Measurements from ENCODE around the gene HS6ST2. TPM values are rescaled to one million over a fixed set of nuclear protein-coding genes. Genes with fewer than 3 reads are reported as not detected.

The HS6ST2 gene
- total RNA-seq, 1 experiment from 2014 or later = 7.4 TPM

DNA sequence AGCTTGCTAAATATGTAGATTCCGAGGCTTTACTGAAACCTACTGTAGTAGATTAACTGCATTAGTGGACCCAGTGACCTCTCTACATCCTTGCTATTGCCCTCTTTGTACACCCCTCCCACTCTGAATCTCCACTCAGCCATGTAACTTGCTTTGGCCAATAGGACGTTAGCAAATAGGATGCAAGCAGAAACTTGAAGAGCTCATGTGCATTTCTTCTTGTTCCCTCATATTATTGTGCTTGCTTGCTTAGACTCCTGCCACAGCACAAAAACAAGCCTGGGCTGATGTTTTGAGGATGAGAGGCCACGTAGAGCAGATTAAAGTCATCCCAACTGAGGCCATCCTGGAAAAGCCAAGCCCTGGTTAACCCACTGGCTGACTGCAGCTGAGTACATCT lies 147.9 kb downstream of the HS6ST2 start:
- intact Hi-C loops (cut with micrococcal nuclease) = no loop called here
- no peaks in the 10 kb centered on the region for H3K4me1 ChIP-seq (ENCODE audit: insufficient read depth, low read length)
- POLR2A ChIA-PET (ENCODE audit: unreplicated experiment) = no interaction called here

DNA sequence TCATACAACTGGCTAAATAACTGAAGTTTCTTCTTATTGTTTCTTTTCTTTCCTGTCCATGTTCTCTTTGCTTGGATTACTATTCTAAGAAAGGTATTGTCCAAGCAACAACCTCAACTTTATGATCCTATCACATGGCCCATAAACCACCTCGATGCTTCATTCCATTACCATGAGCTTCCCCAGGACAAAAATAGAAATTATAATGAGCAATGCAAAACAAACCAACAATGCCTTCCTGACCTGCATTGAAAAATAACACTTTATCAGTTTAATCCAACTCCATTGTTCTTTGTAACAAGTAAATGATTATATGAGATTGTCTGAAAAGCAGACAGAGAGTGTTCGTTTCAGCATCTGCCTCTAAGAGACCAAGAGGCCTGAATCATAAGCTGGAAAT lies 148.8 kb downstream of the HS6ST2 start:
- no peaks in the 10 kb centered on the region for H3K36me3 ChIP-seq (ENCODE audit: low read depth, low read length)
- no peak overlapping the region for H3K9ac ChIP-seq (ENCODE audit: low read length)
- H3K9me3 ChIP-seq (ENCODE audit: low read length) = no peaks in the 10 kb centered on the region
- H3K27ac ChIP-seq (ENCODE audit: low read length) = no peak overlapping the region
- TF ChIP-seq EZH2 (IDR thresholded peaks at IDR 0.05; ENCODE audit: low read length, unreplicated experiment) (no peak), EZH2phosphoT487 (IDR thresholded peaks at IDR 0.05; ENCODE audit: borderline replicate concordance, low read length) (no peak)
- TF ChIP-seq, protein P1, sequence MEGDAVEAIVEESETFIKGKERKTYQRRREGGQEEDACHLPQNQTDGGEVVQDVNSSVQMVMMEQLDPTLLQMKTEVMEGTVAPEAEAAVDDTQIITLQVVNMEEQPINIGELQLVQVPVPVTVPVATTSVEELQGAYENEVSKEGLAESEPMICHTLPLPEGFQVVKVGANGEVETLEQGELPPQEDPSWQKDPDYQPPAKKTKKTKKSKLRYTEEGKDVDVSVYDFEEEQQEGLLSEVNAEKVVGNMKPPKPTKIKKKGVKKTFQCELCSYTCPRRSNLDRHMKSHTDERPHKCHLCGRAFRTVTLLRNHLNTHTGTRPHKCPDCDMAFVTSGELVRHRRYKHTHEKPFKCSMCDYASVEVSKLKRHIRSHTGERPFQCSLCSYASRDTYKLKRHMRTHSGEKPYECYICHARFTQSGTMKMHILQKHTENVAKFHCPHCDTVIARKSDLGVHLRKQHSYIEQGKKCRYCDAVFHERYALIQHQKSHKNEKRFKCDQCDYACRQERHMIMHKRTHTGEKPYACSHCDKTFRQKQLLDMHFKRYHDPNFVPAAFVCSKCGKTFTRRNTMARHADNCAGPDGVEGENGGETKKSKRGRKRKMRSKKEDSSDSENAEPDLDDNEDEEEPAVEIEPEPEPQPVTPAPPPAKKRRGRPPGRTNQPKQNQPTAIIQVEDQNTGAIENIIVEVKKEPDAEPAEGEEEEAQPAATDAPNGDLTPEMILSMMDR (conservative IDR thresholded peaks at IDR 0.05; ENCODE audit: low read depth, low read length) = no peak
- DNase-seq (peak; percentile 1), ATAC-seq (peak; percentile 35)
- no peak overlapping the region for H2AFZ ChIP-seq (ENCODE audit: low read length)
- POLR2A ChIA-PET (ENCODE audit: unreplicated experiment) = no interaction called here
- H3K9me2 ChIP-seq (replicated peaks; ENCODE audit: low read length) = no peaks in the 10 kb centered on the region
- no peaks in the 10 kb centered on the region for H3F3A ChIP-seq (ENCODE audit: low read length, unreplicated experiment)
- no peak overlapping the region for H3K4me3 ChIP-seq (ENCODE audit: low read length)
- no peaks in the 10 kb centered on the region for H3K79me2 ChIP-seq (ENCODE audit: low read length)
- no peaks in the 10 kb centered on the region for H3K4me1 ChIP-seq (ENCODE audit: insufficient read depth, low read length)
- intact Hi-C loops (cut with micrococcal nuclease) = no loop called here
- H4K20me1 ChIP-seq (ENCODE audit: low read length) = no peaks in the 10 kb centered on the region
- H3K4me2 ChIP-seq (ENCODE audit: low read length) = no peak overlapping the region
- no TSS peak for BruUV-seq (replicated peaks)
- no peaks in the 10 kb centered on the region for H3K27me3 ChIP-seq (ENCODE audit: low read length)
- CTCF ChIA-PET = no interaction called here

More for the DNA sequence above, 147.9 kb downstream of the HS6ST2 start:
- Histone ChIP-seq H3K27ac (ENCODE audit: low read length) (no peak overlapping the region), H2AFZ (ENCODE audit: low read length) (no peak overlapping the region), H3K9me3 (ENCODE audit: low read length) (no peaks in the 10 kb centered on the region), H3K27me3 (ENCODE audit: low read length) (no peaks in the 10 kb centered on the region), H3F3A (ENCODE audit: low read length, unreplicated experiment) (no peaks in the 10 kb centered on the region), H3K36me3 (ENCODE audit: low read depth, low read length) (no peaks in the 10 kb centered on the region), H3K9me2 (replicated peaks; ENCODE audit: low read length) (no peaks in the 10 kb centered on the region), H4K20me1 (ENCODE audit: low read length) (no peaks in the 10 kb centered on the region), H3K79me2 (ENCODE audit: low read length) (no peaks in the 10 kb centered on the region), H3K9ac (ENCODE audit: low read length) (no peak overlapping the region), H3K4me3 (ENCODE audit: low read length) (no peak overlapping the region), H3K4me2 (ENCODE audit: low read length) (no peak overlapping the region)
- TF ChIP-seq EZH2 (IDR thresholded peaks at IDR 0.05; ENCODE audit: low read length, unreplicated experiment) (no peak), EZH2phosphoT487 (IDR thresholded peaks at IDR 0.05; ENCODE audit: borderline replicate concordance, low read length) (no peak)
- TF ChIP-seq, protein P1 (conservative IDR thresholded peaks at IDR 0.05; ENCODE audit: low read depth, low read length) = no peak
- DNase-seq (no peak), ATAC-seq (no peak)
- BruUV-seq (replicated peaks) = no TSS peak
- CTCF ChIA-PET = no interaction called here

DNA sequence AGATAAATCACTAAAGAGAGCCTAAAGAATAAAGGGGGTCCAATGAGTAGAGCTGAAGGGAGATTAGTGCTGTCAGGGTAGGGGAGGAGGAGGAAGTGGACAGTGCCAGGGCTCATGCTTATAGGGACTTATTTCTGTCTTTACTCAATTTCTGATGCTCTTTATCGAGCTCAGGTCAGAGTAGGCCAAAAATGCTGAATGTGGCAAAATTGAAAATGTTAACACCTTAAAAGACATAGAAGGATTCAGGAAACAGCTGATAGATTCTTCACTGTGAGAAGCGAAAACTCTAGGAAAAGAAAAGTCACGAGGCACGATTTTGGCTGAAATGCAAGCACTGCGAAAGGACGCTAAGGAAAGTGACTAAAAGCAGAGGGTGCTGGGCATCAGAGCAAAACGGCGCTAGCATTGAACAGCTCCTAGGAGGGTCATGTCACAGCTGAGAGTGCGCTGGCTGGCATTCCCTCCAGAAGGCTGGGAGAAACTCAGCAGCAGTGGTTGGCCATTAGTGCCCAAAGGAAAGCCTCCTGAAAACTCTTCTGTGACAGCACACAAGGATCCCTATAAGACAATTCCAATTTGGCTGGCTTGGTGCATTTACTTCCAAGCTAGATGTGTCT lies 150.9 kb downstream of the HS6ST2 start:
- intact Hi-C loops (cut with micrococcal nuclease) = no loop called here
- Histone ChIP-seq H3K9me3 (ENCODE audit: low read length) (no peaks in the 10 kb centered on the region), H3K79me2 (ENCODE audit: low read length) (no peaks in the 10 kb centered on the region), H3K27ac (ENCODE audit: low read length) (no peak overlapping the region), H3K4me3 (ENCODE audit: low read length) (no peak overlapping the region), H3K36me3 (ENCODE audit: low read depth, low read length) (no peaks in the 10 kb centered on the region), H3K27me3 (ENCODE audit: low read length) (no peaks in the 10 kb centered on the region), H2AFZ (ENCODE audit: low read length) (no peak overlapping the region), H3K9me2 (replicated peaks; ENCODE audit: low read length) (no peaks in the 10 kb centered on the region), H4K20me1 (ENCODE audit: low read length) (no peaks in the 10 kb centered on the region), H3K4me1 (ENCODE audit: insufficient read depth, low read length) (no peaks in the 10 kb centered on the region), H3K4me2 (ENCODE audit: low read length) (no peak overlapping the region), H3F3A (ENCODE audit: low read length, unreplicated experiment) (no peaks in the 10 kb centered on the region), H3K9ac (ENCODE audit: low read length) (no peak overlapping the region)
- ChIA-PET POLR2A (ENCODE audit: unreplicated experiment) (no interaction called here), CTCF (no interaction called here)
- BruUV-seq (replicated peaks) = no TSS peak
- ATAC-seq (no peak), DNase-seq (no peak)
- no peak for TF ChIP-seq EZH2phosphoT487 (IDR thresholded peaks at IDR 0.05; ENCODE audit: borderline replicate concordance, low read length)
- TF ChIP-seq EZH2 (IDR thresholded peaks at IDR 0.05; ENCODE audit: low read length, unreplicated experiment) = no peak
- TF ChIP-seq, protein P1 (conservative IDR thresholded peaks at IDR 0.05; ENCODE audit: low read depth, low read length) = no peak
